CD4-positive, alpha-beta T cell treated with Interleukin-1 beta for 1 hour (primary cell): ENCODE data around the gene SYNE1.
"Not testable (repeated sequence)": the region's sequence is repeated elsewhere in the genome, so short reads cannot be mapped to it uniquely, and the experiment has no call there.

Source experiments
- DNase-seq, 2 donors: peaks; one replicate each; pipeline ENCODE4 v3.0.0-alpha.2; 2020 to 2022

Gene SYNE1

GRCh38 chr6:152087096-152087495 lies 550.1 kb downstream of the SYNE1 start:
- no peak for DNase-seq

- no peak for DNase-seq
Observed at GRCh38 chr6:152086223-152086873, 550.8 kb downstream of the SYNE1 start.

GRCh38 chr6:152085451-152085921 lies 551.7 kb downstream of the SYNE1 start:
- DNase-seq, result no peak

- no peak for DNase-seq
Observed at GRCh38 chr6:152078804-152079203, 558.4 kb downstream of the SYNE1 start.

GRCh38 chr6:152078001-152078400 lies 559.2 kb downstream of the SYNE1 start:
- DNase-seq, result no peak

- not testable (repeated sequence) for DNase-seq
Observed at GRCh38 chr6:152076242-152076641, 560.9 kb downstream of the SYNE1 start.

GRCh38 chr6:152071843-152072242 lies 565.3 kb downstream of the SYNE1 start:
- no peak for DNase-seq
